ENCODE data around the gene PTCD1.
"Not testable (repeated sequence)": the region's sequence is repeated elsewhere in the genome, so short reads cannot be mapped to it uniquely, and the experiment has no call there.

PTCD1 gene

DNA sequence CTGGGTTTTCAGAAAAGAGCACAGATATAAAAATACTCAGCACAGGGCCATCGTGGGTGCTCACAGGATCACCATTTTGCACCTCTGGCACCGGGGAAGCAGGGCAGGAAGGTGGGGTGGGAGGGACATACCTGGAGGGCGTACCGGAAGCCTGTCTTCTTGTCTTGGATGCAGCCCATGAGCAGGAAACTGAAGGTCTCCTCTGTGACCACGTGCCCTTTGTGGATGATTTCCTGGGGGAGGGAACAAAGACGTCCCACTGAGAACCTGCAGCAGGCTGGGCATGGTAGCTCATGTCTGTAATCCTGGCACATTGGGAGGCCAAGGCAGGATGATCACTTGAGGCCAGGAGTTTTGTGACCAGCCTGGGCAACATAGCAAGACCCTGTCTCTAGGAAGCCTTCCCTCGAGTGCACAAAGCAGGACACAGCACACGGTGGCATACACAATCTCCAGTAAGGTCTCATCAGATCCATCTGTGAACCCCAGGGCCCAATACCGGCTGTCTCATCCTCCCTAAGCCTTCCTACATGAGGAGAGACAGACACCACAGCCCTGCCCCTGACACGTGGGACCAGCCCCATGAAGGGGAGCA lies 9.5 kb downstream of the PTCD1 start:
- DNase-seq (ENCODE audit: low spot score in 2 of 2) (no peak), ATAC-seq (no peak)
- peak overlapping the region; percentile 26 for H3K27ac Mint-ChIP-seq

DNA sequence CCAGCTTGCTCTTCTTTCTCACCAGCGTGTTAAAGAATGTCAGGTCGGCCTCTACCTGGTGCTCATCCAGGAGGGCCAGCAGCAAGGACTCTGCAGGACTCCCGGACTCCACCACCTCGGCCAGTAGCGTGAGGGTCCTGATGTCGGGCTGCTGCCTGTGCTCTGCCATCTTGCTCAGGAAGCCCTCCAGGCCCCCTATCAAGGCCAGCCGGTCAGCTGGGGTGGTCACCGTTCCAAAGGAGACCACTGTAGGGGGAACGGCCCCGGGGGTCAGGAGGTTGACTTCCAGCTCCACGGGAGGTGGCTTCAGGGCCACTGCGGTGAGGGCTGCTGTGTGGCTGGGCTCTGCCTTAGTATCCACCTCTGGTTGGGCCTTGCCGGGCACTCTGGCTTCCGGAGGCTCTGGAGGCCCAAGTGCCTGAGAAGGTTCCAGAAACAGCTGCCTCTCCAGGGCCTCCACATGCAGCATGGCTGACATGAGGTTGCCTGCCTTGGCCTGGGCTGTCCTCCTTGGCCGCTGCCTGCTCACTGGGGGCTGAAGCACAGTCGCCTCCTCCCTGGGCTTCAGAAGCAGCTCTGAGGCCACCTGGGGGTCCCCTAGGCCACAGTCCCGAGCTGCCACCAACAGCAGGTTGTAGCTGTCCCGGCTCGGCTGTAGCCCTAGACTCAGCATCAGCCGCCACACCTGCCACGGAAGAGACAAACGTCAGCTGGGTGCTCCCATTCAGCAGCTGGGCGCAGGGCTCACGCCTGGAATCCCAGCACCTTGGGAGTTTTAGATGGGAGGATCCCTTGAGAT lies 13.5 kb downstream of the PTCD1 start:
- Mint-ChIP-seq H3K9me3 (no peaks in the 10 kb centered on the region), H3K4me1 (no peaks in the 10 kb centered on the region), H3K27ac (no peak overlapping the region), H3K36me3 (peaks cover 77% of the 10 kb centered on the region), H3K4me3 (no peak overlapping the region)
- ATAC-seq (no peak), DNase-seq (ENCODE audit: low spot score in 2 of 2) (no peak)

More for the DNA sequence above, 9.5 kb downstream of the PTCD1 start:
- no peaks in the 10 kb centered on the region for H3K4me1 Mint-ChIP-seq
- no peak overlapping the region for H3K4me3 Mint-ChIP-seq
- peaks cover 80% of the 10 kb centered on the region for H3K36me3 Mint-ChIP-seq
- no peaks in the 10 kb centered on the region for H3K9me3 Mint-ChIP-seq

DNA sequence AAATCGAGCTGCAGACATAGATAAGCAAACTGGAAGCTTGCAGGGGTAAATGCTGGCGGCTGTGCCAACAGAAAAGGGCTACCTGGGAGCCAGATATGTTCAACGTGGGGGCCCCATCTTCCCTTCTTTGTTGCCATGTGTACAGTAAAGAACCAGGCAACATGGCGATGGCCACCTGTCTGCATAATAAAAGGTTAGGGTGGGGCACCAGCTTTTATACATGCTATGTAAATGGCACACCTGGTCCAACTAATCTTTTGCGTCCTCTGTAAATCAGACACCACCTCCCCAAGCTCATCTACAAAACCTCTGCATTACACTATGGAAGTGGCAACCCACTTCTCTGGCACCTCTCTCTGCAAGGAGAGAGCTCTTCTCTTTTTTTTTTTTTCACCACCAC lies 16.0 kb downstream of the PTCD1 start:
- no peaks in the 10 kb centered on the region for H3K9me3 Mint-ChIP-seq
- H3K4me3 Mint-ChIP-seq, result no peak overlapping the region
- ATAC-seq (no peak), DNase-seq (ENCODE audit: low spot score in 2 of 2) (no peak)
- peaks cover 78% of the 10 kb centered on the region for H3K36me3 Mint-ChIP-seq
- peak overlapping the region; percentile 88 for H3K27ac Mint-ChIP-seq
- no peaks in the 10 kb centered on the region for H3K4me1 Mint-ChIP-seq

GRCh38 chr7:99422186-99422585 lies 16.4 kb downstream of the PTCD1 start:
- Mint-ChIP-seq H3K4me1 (no peaks in the 10 kb centered on the region), H3K36me3 (peaks cover 82% of the 10 kb centered on the region), H3K4me3 (no peak overlapping the region), H3K27ac (no peak overlapping the region), H3K9me3 (no peaks in the 10 kb centered on the region)
- DNase-seq (ENCODE audit: low spot score in 2 of 2) (no peak), ATAC-seq (no peak)

- no peaks in the 10 kb centered on the region for H3K9me3 Mint-ChIP-seq
- peaks cover 90% of the 10 kb centered on the region for H3K36me3 Mint-ChIP-seq
- ATAC-seq (no peak), DNase-seq (ENCODE audit: low spot score in 2 of 2) (no peak)
- H3K4me3 Mint-ChIP-seq, result no peak overlapping the region
- no peak overlapping the region for H3K27ac Mint-ChIP-seq
- peaks cover 3% of the 10 kb centered on the region for H3K4me1 Mint-ChIP-seq
Measured at GRCh38 chr7:99420986-99421385, 17.6 kb downstream of the PTCD1 start.

GRCh38 chr7:99420213-99420612 lies 18.4 kb downstream of the PTCD1 start:
- Mint-ChIP-seq H3K4me1 (peaks cover 7% of the 10 kb centered on the region), H3K36me3 (peaks cover 90% of the 10 kb centered on the region), H3K4me3 (no peak overlapping the region), H3K27ac (peak overlapping the region; percentile 48), H3K9me3 (no peaks in the 10 kb centered on the region)
- no peak for DNase-seq (ENCODE audit: low spot score in 2 of 2)
- no peak for ATAC-seq

- Mint-ChIP-seq H3K36me3 (peaks cover 94% of the 10 kb centered on the region), H3K4me1 (peaks cover 14% of the 10 kb centered on the region), H3K4me3 (no peak overlapping the region), H3K27ac (peak overlapping the region; percentile 48), H3K9me3 (no peaks in the 10 kb centered on the region)
- ATAC-seq (no peak), DNase-seq (ENCODE audit: low spot score in 2 of 2) (no peak)
Measured at GRCh38 chr7:99419323-99420021, 19.1 kb downstream of the PTCD1 start.

GRCh38 chr7:99418260-99418659 lies 20.3 kb downstream of the PTCD1 start:
- Mint-ChIP-seq H3K36me3 (peaks cover 98% of the 10 kb centered on the region), H3K4me3 (no peak overlapping the region), H3K4me1 (peaks cover 15% of the 10 kb centered on the region), H3K27ac (no peak overlapping the region), H3K9me3 (no peaks in the 10 kb centered on the region)
- no peak for DNase-seq (ENCODE audit: low spot score in 2 of 2)
- ATAC-seq, result no peak

GRCh38 chr7:99415513-99416127 lies 23.0 kb downstream of the PTCD1 start:
- not testable (repeated sequence) for DNase-seq (ENCODE audit: low spot score in 2 of 2); H3K9me3 Mint-ChIP-seq; H3K4me3 Mint-ChIP-seq; ATAC-seq
- H3K4me1 Mint-ChIP-seq, result peaks cover 25% of the 10 kb centered on the region
- H3K36me3 Mint-ChIP-seq, result peaks cover 100% of the 10 kb centered on the region
- H3K27ac Mint-ChIP-seq, result peak overlapping the region; percentile 74

DNA sequence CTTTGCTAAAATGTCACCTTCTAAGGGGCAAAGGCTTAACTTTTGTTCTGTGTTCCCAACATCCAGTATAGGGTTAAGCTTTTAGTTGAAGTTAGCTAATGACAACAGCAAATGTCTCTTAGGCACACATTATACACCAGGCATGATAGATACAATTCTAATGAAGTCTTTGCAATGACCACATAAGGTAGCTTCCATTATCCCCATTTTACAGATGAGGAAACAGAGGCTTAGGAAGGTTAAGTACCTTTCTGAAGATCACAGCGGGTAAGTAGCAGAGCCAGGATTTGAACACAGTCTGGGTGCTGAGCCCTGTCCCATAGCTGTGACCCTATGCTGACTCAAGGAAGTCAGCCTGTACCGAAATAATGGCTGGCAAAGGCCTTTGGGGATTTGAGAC lies 28.0 kb downstream of the PTCD1 start:
- DNase-seq (ENCODE audit: low spot score in 2 of 2) (no peak), ATAC-seq (no peak)
- Mint-ChIP-seq H3K36me3 (peaks cover 83% of the 10 kb centered on the region), H3K4me1 (peaks cover 47% of the 10 kb centered on the region), H3K9me3 (no peaks in the 10 kb centered on the region), H3K27ac (peak overlapping the region; percentile 95), H3K4me3 (peak overlapping the region; percentile 92)

GRCh38 chr7:99409806-99410205 lies 28.8 kb downstream of the PTCD1 start:
- Mint-ChIP-seq H3K9me3 (no peaks in the 10 kb centered on the region), H3K4me1 (peaks cover 42% of the 10 kb centered on the region), H3K36me3 (peaks cover 82% of the 10 kb centered on the region), H3K4me3 (peak overlapping the region; percentile 92), H3K27ac (peak overlapping the region; percentile 95)
- no peak for ATAC-seq
- no peak for DNase-seq (ENCODE audit: low spot score in 2 of 2)

DNA sequence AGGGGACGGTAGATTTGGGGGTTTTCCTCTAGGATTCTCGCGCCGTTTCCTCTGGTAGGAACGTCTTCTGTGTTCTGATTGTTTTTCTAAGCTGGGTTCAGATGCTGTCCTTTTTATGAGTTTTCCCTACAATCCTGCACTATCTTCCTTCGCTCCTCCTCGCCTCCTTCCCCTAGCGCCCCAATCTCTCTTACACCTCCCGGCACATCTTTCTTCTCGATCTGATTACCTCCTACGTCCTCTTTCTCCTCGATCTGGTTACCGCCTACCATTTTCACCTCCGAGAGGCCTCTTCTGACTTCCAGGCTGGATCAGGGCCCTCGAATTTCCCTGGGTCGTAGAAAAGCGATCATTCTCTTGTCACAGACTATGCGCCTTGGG lies 29.4 kb downstream of the PTCD1 start:
- H3K4me3 Mint-ChIP-seq, result peak overlapping the region; percentile 92
- peaks cover 82% of the 10 kb centered on the region for H3K36me3 Mint-ChIP-seq
- DNase-seq (ENCODE audit: low spot score in 2 of 2) (peak in 1 of 2 donors; percentile 62), ATAC-seq (peak; percentile 22)
- no peaks in the 10 kb centered on the region for H3K9me3 Mint-ChIP-seq
- H3K27ac Mint-ChIP-seq, result peak overlapping the region; percentile 95
- H3K4me1 Mint-ChIP-seq, result peaks cover 45% of the 10 kb centered on the region

- peak; percentile 91 for ATAC-seq
- DNase-seq (ENCODE audit: low spot score in 2 of 2), result peak; percentile 96 to 99
- peaks cover 82% of the 10 kb centered on the region for H3K36me3 Mint-ChIP-seq
- H3K9me3 Mint-ChIP-seq, result no peaks in the 10 kb centered on the region
- H3K4me1 Mint-ChIP-seq, result peaks cover 51% of the 10 kb centered on the region
- peak within 1 kb of the TSS; percentile 95 for H3K27ac Mint-ChIP-seq
- H3K4me3 Mint-ChIP-seq, result peak within 1 kb of the TSS; percentile 92
Measured at GRCh38 chr7:99408379-99409191, 30.0 kb downstream of the PTCD1 start, which contains the start of the genes BUD31 and PDAP1. BUD31 (plus strand) TSS chr7:99408969; CDS start chr7:99411093, 2,124 bp downstream. PDAP1 (minus strand) TSS chr7:99408597; CDS start chr7:99408548, 49 bp downstream.

DNA sequence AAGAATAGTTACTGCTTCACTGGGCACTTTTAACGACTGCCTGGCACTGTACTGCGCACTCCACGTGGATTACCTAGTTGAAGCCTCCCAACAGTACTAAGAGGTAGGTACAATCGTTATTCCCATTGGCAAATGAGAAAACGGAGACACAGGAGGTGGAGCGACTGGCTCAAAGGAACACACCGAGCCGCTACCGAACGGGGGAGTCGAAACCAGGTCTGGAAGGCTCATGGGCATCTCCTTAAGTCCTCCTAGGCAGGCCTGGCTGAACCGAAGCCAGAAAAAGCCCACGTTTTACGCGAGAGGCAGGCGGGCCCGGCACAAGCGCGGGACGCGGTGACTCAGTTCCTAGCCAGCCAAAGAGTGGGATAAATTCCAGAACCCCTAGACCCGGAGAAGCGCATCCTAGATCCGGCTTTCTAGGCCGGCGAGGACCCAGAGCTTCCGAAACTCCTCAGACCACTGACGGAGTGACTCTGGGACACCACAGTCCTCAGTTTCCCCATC lies 30.7 kb downstream of the PTCD1 start:
- no peaks in the 10 kb centered on the region for H3K9me3 Mint-ChIP-seq
- peak overlapping the region; percentile 92 for H3K4me3 Mint-ChIP-seq
- H3K36me3 Mint-ChIP-seq, result peaks cover 82% of the 10 kb centered on the region
- peak overlapping the region; percentile 95 for H3K27ac Mint-ChIP-seq
- ATAC-seq (peak; percentile 41), DNase-seq (ENCODE audit: low spot score in 2 of 2) (peak; percentile 26 to 63)
- peaks cover 53% of the 10 kb centered on the region for H3K4me1 Mint-ChIP-seq
